Limb (tissue), 2 donors: Measurements from ENCODE around the gene SUN2.

ENCODE experiments used
- DNase-seq, 2 donors: peaks; one replicate each; pipeline ENCODE4 v3.0.0-alpha.2; 2016; ENCODE audit errors: extremely low spot score in 2 of 2

SUN2 gene

DNA sequence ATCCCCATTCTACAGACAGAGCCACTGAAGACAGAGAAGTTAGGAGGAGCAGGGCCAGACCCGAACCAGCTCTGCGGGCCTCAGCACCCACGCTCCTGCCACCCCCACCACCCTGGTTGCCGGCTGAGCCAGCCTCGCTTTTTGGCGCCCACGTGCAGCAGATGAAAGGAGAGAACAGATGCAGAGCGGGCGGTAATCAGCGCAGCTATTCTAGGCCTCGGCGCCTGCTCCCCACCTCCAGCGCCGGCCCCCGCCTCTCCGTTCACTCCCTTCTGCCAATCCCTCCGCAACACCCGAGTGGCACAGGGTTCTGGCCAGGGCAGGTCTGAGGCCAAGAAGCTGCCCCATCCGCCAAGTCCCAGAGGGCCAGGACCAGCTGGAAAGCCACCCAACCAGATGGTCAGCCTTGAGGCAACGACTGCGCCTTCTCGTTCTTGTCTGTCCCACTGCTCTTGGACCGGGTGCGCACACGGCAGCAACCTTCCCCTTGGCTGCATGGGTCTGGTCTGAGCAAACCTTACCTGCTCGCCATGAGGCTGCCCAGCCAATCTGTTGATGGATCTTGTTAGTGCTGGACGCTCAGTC lies 21.4 kb upstream of the SUN2 start:
- no peak for DNase-seq

GRCh38 chr22:38776086-38776485 lies 20.3 kb upstream of the SUN2 start:
- DNase-seq = no peak

- no peak for DNase-seq
Measured at GRCh38 chr22:38775656-38776055, 19.9 kb upstream of the SUN2 start.

DNA sequence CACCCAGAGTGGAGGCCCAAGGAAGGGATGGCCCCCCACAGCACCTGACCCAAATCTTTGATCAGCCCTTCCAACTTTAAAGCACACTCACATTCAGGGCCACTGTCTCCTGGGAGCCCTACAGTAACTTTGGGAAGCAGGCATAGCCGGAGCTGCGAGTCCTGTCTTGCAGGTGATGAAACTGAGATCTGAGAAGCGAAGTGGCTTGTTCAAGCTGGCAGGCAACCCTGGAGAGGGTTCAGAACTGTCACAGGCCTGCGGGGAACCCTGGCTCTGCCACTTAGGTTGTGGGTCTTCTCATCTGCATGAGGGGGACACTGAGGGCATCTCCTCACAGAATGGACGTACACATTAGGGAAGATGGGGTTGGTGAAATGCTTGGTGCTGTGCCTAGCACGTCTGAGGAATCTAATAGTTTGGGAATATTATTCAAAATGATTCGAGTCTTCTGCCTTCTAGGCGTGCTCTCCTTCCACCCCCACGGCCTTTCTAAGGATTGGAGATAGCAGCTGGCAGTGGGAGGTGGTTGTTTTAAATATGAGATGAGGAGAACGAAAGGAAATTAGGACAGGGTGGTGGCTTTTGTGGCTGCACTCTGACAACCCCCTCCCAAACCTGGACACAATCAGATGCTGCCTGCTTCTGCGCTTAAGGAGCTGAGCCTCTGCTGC lies 18.8 kb upstream of the SUN2 start:
- DNase-seq = no peak

DNA sequence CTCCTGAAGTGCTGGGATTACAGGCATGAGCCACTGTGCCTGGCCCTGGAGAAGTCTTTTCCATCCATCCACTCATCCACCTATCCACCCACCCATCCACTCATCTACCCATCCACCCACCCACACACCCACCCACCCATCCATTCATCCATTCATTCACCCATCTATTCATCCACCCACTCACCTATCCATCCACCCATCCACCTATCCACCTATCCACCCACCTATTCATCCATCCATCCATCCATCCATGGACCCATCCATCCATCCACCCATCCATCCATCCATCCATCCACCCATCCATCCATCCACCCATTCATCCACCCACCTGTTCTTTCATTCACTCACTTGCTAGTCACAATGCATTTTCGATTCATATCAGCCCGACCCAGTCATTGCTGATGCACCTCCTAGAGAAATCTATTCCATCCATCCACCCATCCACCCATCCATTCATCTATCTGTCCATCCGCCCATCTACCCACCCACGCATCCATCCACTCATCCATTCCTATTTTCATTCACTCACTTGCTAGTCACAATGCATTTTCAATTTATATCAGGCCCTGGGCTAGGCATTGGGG lies 17.7 kb upstream of the SUN2 start:
- no peak for DNase-seq

- DNase-seq = no peak
Measured at GRCh38 chr22:38772623-38772873, 16.8 kb upstream of the SUN2 start.

GRCh38 chr22:38770257-38770949 lies 14.6 kb upstream of the SUN2 start:
- DNase-seq = no peak

- no peak for DNase-seq
Measured at GRCh38 chr22:38768036-38768435, 12.2 kb upstream of the SUN2 start.

DNA sequence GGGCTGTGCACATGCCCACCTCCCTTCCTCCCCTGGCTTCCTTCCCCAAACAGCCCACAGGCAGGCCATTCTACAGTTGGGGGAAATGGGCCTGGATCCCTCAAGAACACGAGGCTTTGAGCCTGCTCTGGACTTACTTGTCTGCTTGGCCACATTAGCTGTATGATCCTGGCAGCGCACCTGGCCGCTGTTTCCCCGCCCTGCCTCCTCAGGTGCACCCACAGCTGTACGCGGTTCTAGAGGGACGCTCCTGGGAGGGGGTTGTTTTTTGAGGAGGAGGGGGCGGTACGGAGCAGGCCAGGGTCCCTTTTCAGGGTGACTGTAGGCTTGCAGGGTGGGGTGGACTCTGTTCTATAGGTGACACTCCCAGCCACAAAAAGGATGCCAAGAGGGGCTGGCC lies 11.5 kb upstream of the SUN2 start:
- no peak for DNase-seq

DNA sequence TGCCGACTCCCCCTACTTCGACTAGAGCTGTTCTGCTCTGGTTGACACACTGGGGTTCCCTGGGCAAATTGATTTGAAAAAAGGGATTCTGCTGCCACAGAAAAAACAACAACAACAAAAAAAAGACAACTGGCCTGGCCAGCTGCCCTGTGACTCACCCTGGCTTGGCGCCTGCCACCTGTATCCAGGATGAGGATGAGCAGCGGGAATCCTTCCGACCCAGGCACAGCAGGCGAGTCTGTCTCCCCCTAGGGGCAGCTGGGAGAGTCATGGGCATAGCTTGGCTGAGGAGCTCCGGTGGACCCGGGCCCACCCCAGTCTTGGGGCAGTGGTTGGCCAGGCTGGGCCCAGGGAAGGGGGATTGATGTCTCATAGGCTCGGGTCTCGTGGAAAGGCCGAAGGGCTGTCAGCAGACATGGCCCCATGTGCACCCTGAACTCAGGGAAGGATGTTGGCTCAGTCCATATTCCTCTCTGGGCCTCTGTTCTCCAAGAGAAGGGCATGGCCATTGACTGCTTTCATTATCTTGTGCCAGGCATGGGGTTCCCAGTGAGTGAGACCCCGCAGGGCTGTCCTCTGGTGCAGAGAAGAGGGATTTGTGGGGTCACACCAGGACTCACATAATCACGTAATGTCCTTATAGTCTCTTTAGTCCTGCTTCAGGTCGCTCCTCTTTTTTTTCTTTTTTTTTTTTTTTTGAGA lies 10.4 kb upstream of the SUN2 start:
- no peak for DNase-seq

GRCh38 chr22:38762551-38762983 lies 6.8 kb upstream of the SUN2 start:
- DNase-seq = no peak

DNA sequence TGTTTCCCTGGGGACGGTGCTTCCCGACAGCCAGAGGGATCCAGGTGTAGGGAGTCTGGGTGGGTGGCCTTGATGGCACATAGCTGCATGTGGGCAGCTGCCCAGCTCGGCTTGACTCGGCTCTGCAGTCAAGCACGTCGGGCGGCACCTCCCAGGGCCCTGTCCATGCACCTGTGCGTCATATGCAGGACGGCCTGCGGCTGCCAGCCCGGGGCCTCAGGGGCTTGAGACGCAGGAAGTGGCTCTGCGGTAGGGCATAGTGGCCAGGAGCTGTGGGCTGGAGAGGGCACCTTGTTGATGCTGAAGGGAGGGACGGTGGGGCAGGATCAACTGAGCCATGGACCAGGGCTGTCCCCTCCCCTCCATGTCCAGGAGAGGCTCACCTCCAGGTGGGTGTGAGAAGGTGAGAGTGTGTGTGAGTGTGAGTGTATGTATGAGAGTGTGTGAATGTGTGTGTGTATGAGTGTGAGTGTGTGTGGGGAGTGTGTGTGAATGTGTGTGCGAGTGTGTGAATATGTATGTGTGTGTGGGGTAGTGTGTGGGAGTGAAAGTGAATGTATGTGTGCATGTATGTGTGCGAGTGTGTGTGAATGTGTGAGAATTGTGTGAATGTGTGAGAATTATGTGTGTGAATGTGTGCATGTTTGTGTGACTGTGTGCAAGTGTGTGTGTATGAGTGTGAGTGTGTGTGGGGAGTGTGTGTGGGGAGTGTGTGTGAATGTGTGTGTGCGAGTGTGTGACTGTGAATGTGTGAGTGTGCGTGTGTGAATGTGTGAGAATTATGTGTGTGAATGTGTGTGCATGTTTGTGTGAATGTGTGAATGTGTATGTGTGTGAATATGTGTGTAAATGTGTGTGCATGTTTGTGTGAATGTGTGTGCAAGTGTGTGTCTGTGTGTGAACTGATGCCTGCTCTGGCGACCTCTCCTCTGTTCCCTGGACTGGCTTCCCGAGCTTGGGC lies 5.7 kb upstream of the SUN2 start:
- no peak for DNase-seq

DNA sequence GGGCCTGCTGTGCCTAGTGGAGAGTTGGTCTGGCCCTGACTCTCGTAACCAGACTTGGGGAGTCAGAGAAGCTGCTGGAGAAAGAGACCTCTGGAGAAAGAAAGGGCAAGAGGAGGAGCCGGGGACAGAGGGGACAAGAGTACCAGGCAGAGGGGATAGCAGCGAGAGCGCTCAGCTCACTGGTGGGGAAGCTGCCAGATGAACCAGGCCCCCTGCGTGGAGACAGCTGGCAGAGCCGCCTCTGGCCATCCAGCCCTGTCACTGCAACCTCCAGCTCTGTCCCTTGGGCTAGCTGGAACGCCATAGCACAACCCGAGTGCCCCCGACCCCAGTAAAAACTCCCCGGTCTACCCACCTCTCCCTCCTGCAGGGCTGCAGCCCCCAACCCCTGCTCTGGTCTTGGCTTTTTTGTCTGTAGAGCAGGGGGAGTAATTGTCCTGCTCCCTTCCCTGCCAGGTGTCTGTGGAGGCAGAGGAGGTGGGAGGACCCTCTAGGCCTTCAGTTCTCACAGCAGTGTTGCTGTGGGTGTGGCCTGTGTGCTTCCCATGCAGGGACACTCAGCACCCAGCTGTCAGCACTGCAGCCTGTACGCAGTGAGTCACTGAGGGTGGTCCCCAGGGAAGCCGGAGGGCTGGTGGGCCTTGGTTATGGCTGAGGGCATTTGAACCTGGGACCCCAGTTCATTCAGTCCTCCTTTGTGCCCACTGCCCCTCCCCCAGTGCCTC lies 4.8 kb upstream of the SUN2 start:
- DNase-seq = no peak

- no peak for DNase-seq
Measured at GRCh38 chr22:38759005-38759404, 3.2 kb upstream of the SUN2 start.

- no peak for DNase-seq
Measured at GRCh38 chr22:38758276-38758945, 2.6 kb upstream of the SUN2 start.

DNA sequence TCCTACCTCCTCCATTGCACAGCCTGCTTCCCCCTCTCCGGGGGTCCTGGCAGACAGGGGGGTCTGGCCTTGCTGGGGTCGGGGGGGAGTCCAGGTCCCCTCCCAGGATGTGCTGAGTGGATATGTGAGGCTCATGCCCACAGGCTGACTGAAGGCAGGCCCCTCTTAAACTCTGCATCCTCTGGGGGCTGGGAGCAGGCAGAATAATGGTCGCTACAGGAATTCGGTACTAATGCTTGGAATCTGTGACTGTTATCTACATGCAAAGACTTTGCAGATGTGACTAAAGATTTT lies 1.6 kb upstream of the SUN2 start:
- no peak for DNase-seq

DNA sequence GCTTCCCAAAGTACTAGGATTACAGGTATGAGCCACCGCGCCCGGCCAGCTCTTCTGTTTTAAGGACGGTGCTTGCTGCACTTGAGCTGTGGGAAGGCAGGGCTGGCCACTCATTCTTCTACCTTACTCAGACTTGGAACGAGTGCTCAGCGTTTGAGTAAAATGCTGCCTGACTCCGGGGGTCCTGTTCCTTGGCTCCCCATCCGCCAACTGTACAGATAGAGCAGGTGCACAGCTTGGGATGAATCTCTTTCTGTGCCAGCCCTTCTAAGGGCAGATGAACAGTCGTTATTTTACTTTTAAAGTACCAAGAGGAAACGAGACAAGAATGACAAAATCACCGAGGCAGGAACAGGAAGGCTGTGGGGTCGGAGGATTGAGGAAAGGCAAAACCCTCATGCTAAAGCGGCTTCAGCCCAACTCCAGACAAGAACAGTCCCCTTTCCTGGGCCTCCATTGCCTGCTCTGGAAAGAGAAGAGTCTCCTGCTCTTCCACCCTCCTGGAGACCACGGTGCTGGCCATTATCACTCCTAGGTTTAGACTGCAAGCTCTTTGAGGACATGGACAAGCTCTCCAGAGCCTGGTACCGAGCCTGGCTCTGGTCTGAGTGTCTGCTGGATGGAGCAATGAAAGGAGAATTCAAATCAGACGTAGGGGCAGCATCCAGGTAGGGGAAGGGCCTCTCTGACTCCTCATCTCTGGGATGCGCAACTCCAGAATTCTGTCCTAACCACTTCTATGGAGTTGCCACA lies 1.1 kb upstream of the SUN2 start:
- DNase-seq = no peak

GRCh38 chr22:38755155-38755910 lies 465 bp downstream of the SUN2 start:
- DNase-seq = peak in 1 of 2 donors; percentile 70

GRCh38 chr22:38754751-38755154 lies 1.0 kb downstream of the SUN2 start:
- no peak for DNase-seq
